T follicular helper cell (primary cell): ENCODE results near the gene EZH2.

Experiments
- DNase-seq: peaks from one replicate; pipeline ENCODE4 v3.0.0-alpha.2; 2020; ENCODE audit warnings: low read depth
- total RNA-seq, 2 experiments: gene quantifications; one replicate each; lab custom pipeline; 2026; lab: John Stamatoyannopoulos, UW

Gene EZH2
- total RNA-seq: 17.8 to 117 reads per million in 2 experiments

- DNase-seq: no peak
Measured at GRCh38 chr7:148884049-148884298, at the start of gene EZH2. Gene EZH2 (minus strand): TSS chr7:148884291. CDS start chr7:148847298, 36,993 bp downstream.

- DNase-seq: no peak
Measured at GRCh38 chr7:148931470-148931869, 47.4 kb upstream of the EZH2 start.

- DNase-seq: no peak
Measured at GRCh38 chr7:148930335-148930734, 46.2 kb upstream of the EZH2 start.

GRCh38 chr7:148929176-148929575 is 45.1 kb upstream of the EZH2 start:
- no peak for DNase-seq

GRCh38 chr7:148927123-148928045 is 43.3 kb upstream of the EZH2 start:
- DNase-seq: no peak

- DNase-seq: no peak
Measured at GRCh38 chr7:148925836-148926235, 41.7 kb upstream of the EZH2 start.

GRCh38 chr7:148924011-148924410 is 39.9 kb upstream of the EZH2 start:
- DNase-seq: no peak

- DNase-seq: no peak
Measured at GRCh38 chr7:148921806-148922205, 37.7 kb upstream of the EZH2 start.

GRCh38 chr7:148921189-148921588 is 37.1 kb upstream of the EZH2 start:
- DNase-seq: no peak

GRCh38 chr7:148919859-148920258 is 35.8 kb upstream of the EZH2 start:
- DNase-seq: no peak

GRCh38 chr7:148918058-148918596 is 34.0 kb upstream of the EZH2 start:
- DNase-seq: no peak

- DNase-seq: no peak
Measured at GRCh38 chr7:148916186-148916585, 32.1 kb upstream of the EZH2 start.

- DNase-seq: no peak
Measured at GRCh38 chr7:148915211-148915610, 31.1 kb upstream of the EZH2 start.

GRCh38 chr7:148914208-148914777 is 30.2 kb upstream of the EZH2 start:
- DNase-seq: no peak

GRCh38 chr7:148912758-148913541 is 28.9 kb upstream of the EZH2 start:
- DNase-seq: no peak

- no peak for DNase-seq
Measured at GRCh38 chr7:148912151-148912550, 28.1 kb upstream of the EZH2 start.

- DNase-seq: no peak
Measured at GRCh38 chr7:148911626-148912025, 27.5 kb upstream of the EZH2 start.

- no peak for DNase-seq
Measured at GRCh38 chr7:148909568-148909967, 25.5 kb upstream of the EZH2 start.

- DNase-seq: no peak
Measured at GRCh38 chr7:148906707-148907498, 22.8 kb upstream of the EZH2 start.

GRCh38 chr7:148905093-148905666 is 21.1 kb upstream of the EZH2 start:
- DNase-seq: no peak

GRCh38 chr7:148903504-148903903 is 19.4 kb upstream of the EZH2 start:
- no peak for DNase-seq
